Progenitor cell of endocrine pancreas (in vitro differentiated cells): Measurements from ENCODE around the gene GMEB2. TPM values are rescaled to one million over a fixed set of nuclear protein-coding genes. Genes with fewer than 3 reads are reported as not detected.
A peak's percentile ranks its signal among the peaks of the same experiment; 100 is the strongest.

Experiments
- DNase-seq: peaks from one replicate; pipeline ENCODE4 v3.0.0; 2021; ENCODE audit warnings: low spot score; ENCODE audit not compliant: unreplicated experiment
- H3K27ac Mint-ChIP-seq: 2 replicates; pipeline ENCODE4 v1.8.0; 2021; ENCODE audit warnings: mild to moderate bottlenecking, moderate library complexity, mixed read lengths
- H3K27me3 Mint-ChIP-seq: 2 replicates; pipeline ENCODE4 v1.8.0; 2021; ENCODE audit warnings: mixed read lengths
- H3K36me3 Mint-ChIP-seq: 2 replicates; pipeline ENCODE4 v1.8.0; 2022; ENCODE audit warnings: mixed read lengths; ENCODE audit not compliant: insufficient read depth
- H3K4me1 Mint-ChIP-seq: 2 replicates; pipeline ENCODE4 v1.8.0; 2021; ENCODE audit warnings: low read depth, mixed read lengths
- H3K4me3 Mint-ChIP-seq: 2 replicates; pipeline ENCODE4 v1.8.0; 2021; ENCODE audit warnings: low read depth, mild to moderate bottlenecking, moderate library complexity, mixed read lengths
- H3K9me3 Mint-ChIP-seq: 2 replicates; pipeline ENCODE4 v1.8.0; 2021; ENCODE audit warnings: low read depth, mixed read lengths
- total RNA-seq: library from RNA; stranded (reverse); gene quantifications from 2 replicates; pipeline ENCODE4 v1.2.1, GENCODE V29; 2021
- TF ChIP-seq, protein P1 (sequence below): fragments of 200-600 bp; sonication (generic); IDR thresholded peaks from one replicate; pipeline ENCODE4 v1.5.0; 2021; ENCODE audit warnings: antibody characterized with exemption, mild to moderate bottlenecking; ENCODE audit not compliant: unreplicated experiment

The GMEB2 gene
- total RNA-seq, 1 donor from 2014 or later, result 15.1 TPM

GRCh38 chr20:63574829-63575743 lies 51.8 kb downstream of the GMEB2 start:
- no peak for DNase-seq
- Mint-ChIP-seq H3K27ac (no peak overlapping the region), H3K36me3 (no peaks in the 10 kb centered on the region), H3K9me3 (no peaks in the 10 kb centered on the region), H3K4me1 (no peaks in the 10 kb centered on the region), H3K4me3 (peak overlapping the region; percentile 55), H3K27me3 (peaks cover 6% of the 10 kb centered on the region)
- TF ChIP-seq, protein P1, sequence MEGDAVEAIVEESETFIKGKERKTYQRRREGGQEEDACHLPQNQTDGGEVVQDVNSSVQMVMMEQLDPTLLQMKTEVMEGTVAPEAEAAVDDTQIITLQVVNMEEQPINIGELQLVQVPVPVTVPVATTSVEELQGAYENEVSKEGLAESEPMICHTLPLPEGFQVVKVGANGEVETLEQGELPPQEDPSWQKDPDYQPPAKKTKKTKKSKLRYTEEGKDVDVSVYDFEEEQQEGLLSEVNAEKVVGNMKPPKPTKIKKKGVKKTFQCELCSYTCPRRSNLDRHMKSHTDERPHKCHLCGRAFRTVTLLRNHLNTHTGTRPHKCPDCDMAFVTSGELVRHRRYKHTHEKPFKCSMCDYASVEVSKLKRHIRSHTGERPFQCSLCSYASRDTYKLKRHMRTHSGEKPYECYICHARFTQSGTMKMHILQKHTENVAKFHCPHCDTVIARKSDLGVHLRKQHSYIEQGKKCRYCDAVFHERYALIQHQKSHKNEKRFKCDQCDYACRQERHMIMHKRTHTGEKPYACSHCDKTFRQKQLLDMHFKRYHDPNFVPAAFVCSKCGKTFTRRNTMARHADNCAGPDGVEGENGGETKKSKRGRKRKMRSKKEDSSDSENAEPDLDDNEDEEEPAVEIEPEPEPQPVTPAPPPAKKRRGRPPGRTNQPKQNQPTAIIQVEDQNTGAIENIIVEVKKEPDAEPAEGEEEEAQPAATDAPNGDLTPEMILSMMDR, result no peak

DNA sequence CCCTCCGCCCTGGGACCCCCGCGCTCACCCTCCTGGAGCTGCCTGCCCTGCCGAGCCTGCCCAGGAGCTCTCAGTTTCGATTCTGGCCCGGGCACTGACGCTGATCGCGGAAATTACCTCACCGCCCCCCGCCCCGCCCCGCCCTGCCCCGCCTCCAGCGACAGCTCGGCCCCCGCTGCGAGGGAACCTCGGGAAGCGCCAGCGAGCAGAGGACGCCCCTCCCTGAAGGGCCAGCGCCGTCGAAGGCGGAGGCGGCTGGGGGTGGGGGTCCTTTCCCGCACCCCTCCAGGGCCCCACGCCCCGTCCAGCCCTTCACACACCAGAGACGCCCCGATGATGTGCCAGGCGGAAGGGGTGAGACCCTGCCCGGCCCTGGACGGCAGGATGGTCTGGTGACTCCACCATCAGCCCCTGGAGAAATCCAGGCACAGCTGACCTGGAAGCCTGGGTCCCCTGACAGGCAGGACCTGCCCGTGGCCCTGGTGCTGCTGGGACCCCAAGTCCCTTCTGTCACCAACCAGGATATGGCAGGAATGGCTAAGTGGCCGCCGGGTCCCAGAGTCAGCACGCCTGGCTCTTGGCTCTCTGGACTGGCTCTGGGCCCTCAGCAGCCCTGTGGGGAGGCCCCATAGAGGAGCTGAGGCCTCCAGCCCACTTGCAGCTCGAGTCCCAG lies 52.6 kb downstream of the GMEB2 start, which contains the start of gene HELZ2:
Gene HELZ2 (minus strand): TSS at position 84 of the 673 bp plus-strand sequence. CDS start 1,854 bp downstream, outside the sequence.
- TF ChIP-seq, protein P1, result no peak
- Mint-ChIP-seq H3K27me3 (peaks cover 6% of the 10 kb centered on the region), H3K27ac (peak within 1 kb of the TSS; percentile 74), H3K36me3 (no peaks in the 10 kb centered on the region), H3K9me3 (no peaks in the 10 kb centered on the region), H3K4me3 (peak within 1 kb of the TSS; percentile 76), H3K4me1 (no peaks in the 10 kb centered on the region)
- DNase-seq, result peak; percentile 29

DNA sequence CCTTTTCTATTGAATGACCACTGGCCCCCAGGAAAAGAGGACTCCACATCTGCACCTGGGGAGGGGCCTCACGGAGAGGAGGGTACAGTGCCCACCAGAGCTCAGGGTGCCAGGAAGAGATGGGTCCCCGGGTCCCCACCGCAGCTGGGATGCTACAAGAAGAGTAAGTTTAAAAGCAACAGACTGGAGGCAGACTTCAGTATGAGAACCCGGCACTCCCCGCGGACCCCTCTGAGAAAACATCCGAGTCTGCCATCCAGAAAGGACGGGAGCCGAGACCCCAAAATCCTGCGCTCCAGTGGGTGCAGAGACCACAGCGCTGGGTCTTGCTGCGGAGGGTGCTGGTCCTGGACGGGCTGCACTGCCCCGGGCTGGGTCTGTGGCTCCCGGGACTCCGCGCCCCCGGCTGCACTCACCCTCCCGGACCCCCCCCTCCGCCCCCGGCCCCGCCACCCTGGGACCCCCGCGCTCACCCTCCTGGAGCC lies 53.2 kb downstream of the GMEB2 start:
- Mint-ChIP-seq H3K27ac (peak overlapping the region; percentile 74), H3K27me3 (peaks cover 6% of the 10 kb centered on the region)
- DNase-seq, result no peak

GRCh38 chr20:63572788-63573646 lies 53.9 kb downstream of the GMEB2 start:
- Mint-ChIP-seq H3K36me3 (no peaks in the 10 kb centered on the region), H3K9me3 (no peaks in the 10 kb centered on the region), H3K4me3 (peak overlapping the region; percentile 76), H3K27ac (peak overlapping the region; percentile 74), H3K27me3 (peaks cover 6% of the 10 kb centered on the region), H3K4me1 (no peaks in the 10 kb centered on the region)
- no peak for DNase-seq
- TF ChIP-seq, protein P1, result peak; percentile 37

More for the DNA sequence above, 53.2 kb downstream of the GMEB2 start:
- Mint-ChIP-seq H3K4me3 (peak overlapping the region; percentile 76), H3K36me3 (no peaks in the 10 kb centered on the region), H3K4me1 (no peaks in the 10 kb centered on the region), H3K9me3 (no peaks in the 10 kb centered on the region)
- TF ChIP-seq, protein P1, result no peak
